Fibroblast of skin of abdomen (primary cell): ENCODE results near the gene FAM174B.

ENCODE experiments used
- DNase-seq: peaks from one replicate; pipeline ENCODE4 v3.0.0-alpha.2; 2013

FAM174B gene

DNA sequence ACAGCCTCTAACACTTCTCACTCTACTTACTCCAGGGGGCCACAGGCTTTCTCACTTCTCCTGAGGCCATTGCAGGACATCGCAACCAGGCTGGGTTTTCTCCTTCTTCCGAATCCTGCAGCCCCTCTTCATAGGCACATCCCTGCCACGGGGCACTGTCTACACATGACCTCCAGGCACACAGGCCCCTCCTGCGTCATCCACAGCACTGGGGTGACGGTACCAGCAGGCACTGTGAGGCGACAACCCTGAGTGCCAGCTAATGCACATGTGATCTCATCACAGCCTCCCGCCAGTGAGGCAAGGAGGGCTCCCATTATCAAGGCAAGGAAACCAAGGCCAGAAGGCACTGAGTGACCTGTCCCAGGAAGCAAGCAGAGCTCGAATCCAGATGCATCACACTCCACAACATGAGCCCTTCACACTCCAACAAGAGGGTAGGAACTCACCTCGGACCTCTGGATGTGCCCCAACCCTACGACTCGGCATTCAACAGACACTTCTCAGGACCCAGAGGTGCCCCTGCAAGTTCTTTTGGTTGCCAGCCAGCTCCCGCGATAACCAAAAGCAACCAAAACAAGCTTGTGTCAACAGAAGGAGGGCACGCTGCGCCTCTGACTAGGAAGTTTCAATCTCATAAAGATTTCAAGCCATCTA is 16.7 kb downstream of the FAM174B start:
- DNase-seq = no peak

GRCh38 chr15:92638291-92638708 is 17.3 kb downstream of the FAM174B start:
- DNase-seq = no peak

- DNase-seq = no peak
Observed at GRCh38 chr15:92637626-92638025, 17.9 kb downstream of the FAM174B start.

DNA sequence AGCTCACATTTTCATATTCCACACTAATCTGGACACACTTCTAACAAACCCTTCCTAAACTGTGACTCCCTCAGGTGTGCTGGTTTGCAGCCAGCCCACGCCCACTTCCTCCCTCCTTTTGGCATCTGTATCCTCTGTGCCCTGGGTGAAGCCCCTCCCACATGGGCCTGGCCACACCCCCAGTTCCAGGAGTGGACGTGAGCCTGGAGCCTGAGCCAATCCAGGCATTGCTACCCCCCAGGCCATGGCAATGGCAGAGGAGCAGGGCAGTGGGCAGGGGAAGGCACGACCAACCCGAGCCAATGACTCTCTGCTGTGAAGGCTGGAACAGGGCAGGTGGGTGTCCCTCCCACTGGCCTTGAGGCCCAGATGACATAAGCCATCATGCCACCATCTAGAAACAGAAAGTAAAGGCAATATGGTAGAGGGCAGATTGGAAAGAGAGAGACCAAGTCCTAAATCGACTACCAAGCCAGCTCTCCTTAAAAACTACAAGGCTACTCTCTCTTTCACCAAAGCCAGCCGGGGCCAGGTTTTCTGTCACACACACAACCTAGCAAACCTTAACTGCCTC is 18.6 kb downstream of the FAM174B start:
- no peak for DNase-seq

GRCh38 chr15:92636401-92636907 is 19.1 kb downstream of the FAM174B start:
- DNase-seq = no peak

DNA sequence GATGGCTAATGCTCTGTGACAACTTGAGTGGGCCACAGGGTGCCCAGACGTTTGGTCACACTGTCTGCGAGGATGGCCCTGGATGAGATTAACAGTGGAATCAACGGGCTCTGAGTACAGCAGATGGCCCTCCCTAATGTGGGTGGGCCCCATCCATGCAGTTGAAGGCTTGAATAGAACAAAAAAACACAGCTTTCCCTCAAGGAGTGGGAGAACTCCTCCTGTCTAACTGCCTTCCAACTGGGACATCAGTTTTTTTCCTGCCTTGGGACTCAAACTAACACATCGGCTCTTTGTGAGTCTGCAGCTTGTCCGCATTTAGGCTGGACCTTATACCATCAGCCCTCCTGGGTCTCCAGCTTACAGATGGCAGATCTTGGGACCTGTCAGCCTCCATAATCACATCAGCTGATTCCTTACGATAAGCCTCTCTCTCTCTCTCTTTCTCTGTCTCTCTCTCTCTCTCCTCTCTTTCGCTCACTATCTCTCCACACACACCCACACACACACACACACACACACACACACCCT is 20.8 kb downstream of the FAM174B start:
- DNase-seq = no peak

DNA sequence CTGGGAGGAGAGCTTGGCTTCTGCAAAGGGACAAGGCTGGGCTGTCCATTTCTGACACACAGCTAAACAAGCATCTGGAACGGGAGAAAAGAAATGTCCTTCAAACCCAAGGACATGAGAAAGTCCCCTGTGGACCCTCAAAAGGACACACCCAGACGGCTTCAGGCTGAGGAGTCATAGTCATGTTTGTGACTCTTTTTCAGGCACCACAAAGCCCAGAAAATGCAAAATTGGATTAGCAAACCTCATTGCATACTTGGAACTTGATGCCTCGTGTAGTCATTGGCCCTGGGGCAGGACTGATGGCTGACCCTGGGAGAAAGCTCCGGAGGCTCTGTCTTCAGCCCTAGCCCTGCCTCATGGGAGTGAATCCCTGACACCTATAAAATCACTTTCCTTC is 21.5 kb downstream of the FAM174B start:
- no peak for DNase-seq

- DNase-seq = no peak
Observed at GRCh38 chr15:92633418-92633817, 22.2 kb downstream of the FAM174B start.

DNA sequence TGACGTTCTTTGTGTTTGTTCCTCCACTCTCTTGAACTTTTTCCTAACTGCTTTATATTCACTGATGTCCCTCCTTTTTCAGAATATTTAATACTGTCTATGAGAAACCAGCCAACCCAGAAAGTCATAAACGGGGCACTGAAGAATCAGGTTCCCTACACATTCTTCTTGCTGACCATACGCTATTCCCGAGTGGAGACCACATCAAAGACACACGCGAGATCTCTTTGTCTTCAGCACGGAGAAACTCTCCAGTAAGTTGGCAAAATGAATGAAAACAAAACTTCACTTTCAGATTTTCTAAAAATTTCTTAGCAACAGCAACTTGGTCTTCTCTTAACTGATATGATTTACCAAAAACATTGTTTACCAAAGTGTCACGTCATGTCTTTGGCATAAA is 22.6 kb downstream of the FAM174B start:
- no peak for DNase-seq

- DNase-seq = no peak
Observed at GRCh38 chr15:92631721-92632120, 23.9 kb downstream of the FAM174B start.

DNA sequence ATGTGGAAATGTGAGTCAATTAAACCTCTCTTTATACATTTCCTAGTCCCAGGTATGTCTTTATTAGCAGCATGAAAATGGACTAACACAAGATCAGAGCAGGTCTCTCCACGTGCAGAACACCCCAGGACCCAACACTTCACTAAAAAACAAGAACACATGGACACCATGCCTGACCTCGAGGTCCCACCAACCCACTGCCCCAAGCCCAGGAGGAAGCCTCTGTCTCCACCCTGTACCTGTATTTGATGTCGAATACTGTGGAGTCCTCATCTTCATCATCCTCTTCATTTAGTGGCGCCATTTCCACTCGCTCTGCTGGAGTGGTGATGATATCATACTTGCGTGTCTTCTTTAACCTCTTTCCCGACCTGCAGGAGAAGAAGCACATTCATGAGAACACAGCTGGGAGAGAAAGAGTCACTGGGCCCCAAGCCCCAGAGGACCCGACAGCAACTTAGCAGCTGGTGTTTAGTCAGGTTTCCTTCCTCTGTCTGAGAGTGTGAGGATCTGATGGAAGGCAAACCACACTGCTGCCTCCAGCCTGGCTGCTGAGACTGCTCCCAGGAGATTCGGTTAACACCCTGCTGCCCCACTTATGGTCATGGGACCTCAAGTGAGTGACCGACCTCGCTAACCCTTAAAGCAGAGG is 25.5 kb downstream of the FAM174B start:
- DNase-seq = no peak

- DNase-seq = no peak
Observed at GRCh38 chr15:92629276-92629974, 26.1 kb downstream of the FAM174B start.

DNA sequence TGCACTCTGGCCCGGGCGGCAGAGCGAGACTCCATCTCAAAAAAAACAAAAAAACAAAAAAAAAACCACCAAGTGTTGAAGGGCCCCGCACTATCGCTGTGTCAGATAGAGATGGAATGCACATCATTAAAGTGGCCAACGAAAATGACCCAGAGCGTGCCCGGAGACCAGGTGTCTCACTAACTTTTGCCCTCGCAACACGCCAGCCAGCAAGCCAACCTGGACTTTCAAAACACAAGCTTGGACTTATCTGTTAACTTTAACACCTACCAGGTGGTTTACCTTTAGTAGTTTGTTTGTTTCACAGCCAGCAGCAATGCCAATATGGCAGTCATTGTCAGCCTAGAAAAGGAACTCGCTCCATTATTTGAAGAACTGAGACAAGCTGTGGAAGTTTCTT is 28.6 kb downstream of the FAM174B start:
- no peak for DNase-seq

DNA sequence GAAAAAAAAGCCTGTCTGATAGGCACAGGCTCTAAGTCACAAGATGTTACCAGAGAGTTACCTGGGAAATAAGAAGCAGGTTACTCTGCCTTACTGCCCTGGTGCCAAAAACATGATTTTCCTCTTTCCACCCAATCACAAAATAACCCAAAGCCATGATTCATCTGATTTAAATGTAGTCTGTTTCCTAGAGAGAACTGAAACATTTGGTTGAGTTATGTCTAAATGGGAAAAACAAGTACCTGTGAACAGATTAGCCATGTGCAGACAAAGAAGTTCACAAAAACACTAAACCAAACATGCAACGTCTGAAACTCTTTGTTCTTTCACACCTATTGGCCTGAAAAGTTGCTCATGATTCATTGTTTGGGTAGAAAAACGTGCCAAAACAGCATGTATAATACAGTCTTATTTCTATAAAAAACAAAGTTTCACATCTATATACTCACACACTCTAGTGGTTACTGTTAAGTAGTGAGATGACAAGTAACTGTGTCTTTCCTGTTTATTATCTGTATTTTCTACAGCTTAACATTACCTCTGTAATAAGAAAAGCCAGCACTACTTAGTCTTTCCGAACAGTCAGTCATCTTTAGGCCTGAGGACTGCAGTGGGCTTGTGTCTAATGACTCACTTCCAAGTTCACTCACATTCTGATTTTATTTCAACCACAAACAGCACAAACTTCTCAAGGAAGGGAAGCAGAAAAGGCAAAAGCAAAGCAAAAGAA is 30.2 kb downstream of the FAM174B start:
- peak; percentile 78 for DNase-seq

DNA sequence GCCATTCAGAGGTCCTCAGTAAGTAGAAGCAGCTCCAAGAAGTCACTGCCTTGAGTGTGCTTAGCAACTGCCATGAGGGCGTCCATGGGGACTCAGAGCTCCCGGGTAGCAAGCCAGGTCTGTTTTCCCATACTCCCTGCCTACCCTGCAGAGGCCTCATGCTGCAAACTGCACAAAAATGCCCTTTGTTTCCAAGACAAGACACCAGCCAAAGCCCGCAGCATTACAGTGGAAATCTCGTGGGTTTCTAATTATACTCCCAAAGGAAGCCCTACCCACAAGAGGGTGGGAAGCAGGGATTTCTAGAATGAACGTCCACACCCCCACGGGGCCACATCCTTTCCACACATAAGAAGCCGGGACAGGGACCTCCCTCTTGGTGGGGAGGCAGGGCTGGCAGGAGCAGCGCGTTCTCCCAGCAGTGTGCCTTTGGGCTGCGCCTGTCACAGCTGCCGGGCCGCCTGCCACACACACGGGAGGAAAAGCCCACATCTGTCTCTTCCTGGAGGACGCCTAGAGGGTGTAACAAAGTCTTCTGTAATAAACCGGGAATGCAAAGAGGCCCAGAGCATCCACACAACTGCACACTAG is 31.1 kb downstream of the FAM174B start:
- peak; percentile 31 for DNase-seq

DNA sequence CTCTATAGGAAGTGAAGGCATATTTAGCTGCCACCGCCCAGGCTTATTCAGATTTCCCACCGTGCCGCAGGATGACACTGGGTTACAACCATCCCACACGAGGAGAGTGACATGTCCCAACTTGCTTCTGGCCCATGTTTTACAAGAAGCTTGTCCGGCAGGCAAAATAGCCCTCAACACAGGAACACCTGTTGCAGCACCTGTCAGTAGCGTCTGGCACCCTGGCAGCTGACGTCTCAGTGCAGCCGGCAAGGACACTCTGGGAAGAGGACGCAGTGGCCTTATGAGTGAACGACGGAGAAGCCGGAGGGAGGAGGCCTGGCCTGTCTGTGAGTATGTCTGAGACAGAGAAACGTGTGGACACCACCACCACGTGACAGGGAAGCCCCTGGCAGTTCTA is 32.1 kb downstream of the FAM174B start:
- DNase-seq = no peak

- DNase-seq = no peak
Observed at GRCh38 chr15:92621972-92622533, 33.5 kb downstream of the FAM174B start.

- no peak for DNase-seq
Observed at GRCh38 chr15:92620991-92621390, 34.6 kb downstream of the FAM174B start.

GRCh38 chr15:92619145-92620101 is 36.2 kb downstream of the FAM174B start:
- DNase-seq = peak; percentile 84
